Peyer's patch (tissue), 4 donors: ENCODE data around the gene STAP2. TPM values are rescaled to one million over a fixed set of nuclear protein-coding genes. Genes with fewer than 3 reads are reported as not detected.
"Not testable (repeated sequence)": the region's sequence is repeated elsewhere in the genome, so short reads cannot be mapped to it uniquely, and the experiment has no call there.

ENCODE experiments used
- DNase-seq, 3 donors: peaks; one replicate each; pipeline ENCODE4 v3.0.0-alpha.2; 2017 to 2019
- H3K27ac ChIP-seq, 4 donors: fragments of 200-600 bp; sonication (generic); one replicate each; pipeline ENCODE4 v1.5.1; 2016 to 2019
- H3K27me3 ChIP-seq, 2 donors: fragments of 200-600 bp; sonication (generic); one replicate each; pipeline ENCODE4 v1.5.1; 2019
- H3K36me3 ChIP-seq, 3 donors: fragments of 200-600 bp; sonication (generic); one replicate each; pipeline ENCODE4 v1.5.1; 2016 to 2019
- H3K4me1 ChIP-seq, 4 donors: fragments of 200-600 bp; sonication (generic); one replicate each; pipeline ENCODE4 v1.5.1; 2016 to 2019
- H3K4me3 ChIP-seq, 4 donors: fragments of 200-600 bp; sonication (generic); 1 replicate in 3 of 4; 2 replicates in 1 of 4; pipeline ENCODE4 v1.5.1; 2016 to 2019; ENCODE audit warnings: mild to moderate bottlenecking in 1 of 4
- H3K9me3 ChIP-seq, 4 donors: fragments of 200-600 bp; sonication (generic); one replicate each; pipeline ENCODE4 v1.5.1; 2016 to 2019; ENCODE audit warnings: mild to moderate bottlenecking in 1 of 4
- POLR2A ChIP-seq, 2 donors: fragments of 450-650 bp; IDR thresholded peaks; one replicate each; pipeline ENCODE4 v1.5.1; 2017; ENCODE audit warnings: antibody characterized with exemption in 2 of 2, mild to moderate bottlenecking in 2 of 2, moderate library complexity in 2 of 2
- total RNA-seq, 4 donors: library from RNA; depleted of rRNA; stranded (reverse); fragments of >200 nt; gene quantifications; one replicate each; pipeline ENCODE4 v1.1.0, GENCODE V29; 2016
- TF ChIP-seq, protein P1 (sequence below), 6 experiments: fragments of 450-650 bp in 4 of 6; fragments of 200-600 bp in 2 of 6; sonication (generic) in 1 of 6; IDR thresholded peaks; one replicate each; pipeline ENCODE4 v1.5.1; 2017 to 2019; ENCODE audit warnings: antibody characterized with exemption in 6 of 6, mild to moderate bottlenecking in 3 of 6, moderate library complexity in 1 of 6

STAP2 gene
- total RNA-seq, 4 donors from 2014 or later: 90.8 to 227 (median 134) TPM

DNA sequence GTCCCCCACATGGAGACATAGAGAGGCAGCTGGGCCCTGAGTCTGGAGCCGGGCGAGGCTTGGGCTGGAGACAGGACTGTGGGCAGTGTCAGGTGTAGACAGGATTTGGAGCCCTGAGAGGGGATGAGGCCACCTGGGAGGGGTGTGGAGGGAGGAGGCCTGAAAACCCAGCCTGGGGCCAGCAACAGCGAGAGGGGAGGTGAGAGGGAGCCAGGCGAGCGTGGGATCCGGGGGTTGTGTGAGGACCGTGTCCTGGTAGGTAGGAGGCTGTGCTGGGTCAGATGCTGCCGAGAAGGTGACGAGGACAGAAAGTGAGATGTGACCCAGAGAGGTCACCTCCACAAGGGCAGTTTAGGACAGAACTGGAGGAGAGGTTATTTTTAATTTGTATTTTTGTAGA lies 12.1 kb upstream of the STAP2 start:
- Histone ChIP-seq H3K4me3 (no peak overlapping the region), H3K27me3 (no peaks in the 10 kb centered on the region), H3K9me3 (no peaks in the 10 kb centered on the region), H3K27ac (no peak overlapping the region), H3K36me3 (peaks cover 0 to 38% (median 0%) of the 10 kb centered on the region in 3 donors), H3K4me1 (no peaks in the 10 kb centered on the region)
- no peak for TF ChIP-seq POLR2A (IDR thresholded peaks at IDR 0.05)
- TF ChIP-seq, protein P1, sequence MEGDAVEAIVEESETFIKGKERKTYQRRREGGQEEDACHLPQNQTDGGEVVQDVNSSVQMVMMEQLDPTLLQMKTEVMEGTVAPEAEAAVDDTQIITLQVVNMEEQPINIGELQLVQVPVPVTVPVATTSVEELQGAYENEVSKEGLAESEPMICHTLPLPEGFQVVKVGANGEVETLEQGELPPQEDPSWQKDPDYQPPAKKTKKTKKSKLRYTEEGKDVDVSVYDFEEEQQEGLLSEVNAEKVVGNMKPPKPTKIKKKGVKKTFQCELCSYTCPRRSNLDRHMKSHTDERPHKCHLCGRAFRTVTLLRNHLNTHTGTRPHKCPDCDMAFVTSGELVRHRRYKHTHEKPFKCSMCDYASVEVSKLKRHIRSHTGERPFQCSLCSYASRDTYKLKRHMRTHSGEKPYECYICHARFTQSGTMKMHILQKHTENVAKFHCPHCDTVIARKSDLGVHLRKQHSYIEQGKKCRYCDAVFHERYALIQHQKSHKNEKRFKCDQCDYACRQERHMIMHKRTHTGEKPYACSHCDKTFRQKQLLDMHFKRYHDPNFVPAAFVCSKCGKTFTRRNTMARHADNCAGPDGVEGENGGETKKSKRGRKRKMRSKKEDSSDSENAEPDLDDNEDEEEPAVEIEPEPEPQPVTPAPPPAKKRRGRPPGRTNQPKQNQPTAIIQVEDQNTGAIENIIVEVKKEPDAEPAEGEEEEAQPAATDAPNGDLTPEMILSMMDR (IDR thresholded peaks at IDR 0.05): no peak
- DNase-seq: no peak

DNA sequence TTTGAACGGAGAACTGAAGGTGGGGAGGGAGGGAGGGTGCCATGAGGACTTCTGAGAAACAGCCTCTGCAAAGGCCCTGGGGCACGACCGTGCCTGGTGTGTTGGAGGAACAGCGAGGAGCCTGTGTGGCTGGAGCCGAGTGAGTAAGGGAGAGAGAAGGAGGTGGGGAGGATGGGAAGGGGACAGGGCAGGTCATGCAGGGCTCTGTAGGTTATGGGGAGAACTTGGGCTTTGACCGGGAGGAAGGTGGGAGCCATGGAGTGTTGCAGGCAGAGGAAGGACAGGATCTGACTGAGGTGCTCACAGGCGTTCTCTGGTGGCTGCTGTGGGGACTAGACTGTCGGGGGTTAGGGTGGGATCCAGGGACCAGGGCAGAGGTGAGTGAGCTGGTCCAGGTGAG lies 11.5 kb upstream of the STAP2 start:
- no peak for TF ChIP-seq POLR2A (IDR thresholded peaks at IDR 0.05)
- TF ChIP-seq, protein P1 (IDR thresholded peaks at IDR 0.05): no peak
- Histone ChIP-seq H3K4me1 (peaks cover 0 to 4% (median 0%) of the 10 kb centered on the region in 4 donors), H3K9me3 (no peaks in the 10 kb centered on the region), H3K27me3 (no peaks in the 10 kb centered on the region), H3K36me3 (peaks cover 0 to 39% (median 0%) of the 10 kb centered on the region in 3 donors), H3K27ac (no peak overlapping the region), H3K4me3 (no peak overlapping the region)
- no peak for DNase-seq

DNA sequence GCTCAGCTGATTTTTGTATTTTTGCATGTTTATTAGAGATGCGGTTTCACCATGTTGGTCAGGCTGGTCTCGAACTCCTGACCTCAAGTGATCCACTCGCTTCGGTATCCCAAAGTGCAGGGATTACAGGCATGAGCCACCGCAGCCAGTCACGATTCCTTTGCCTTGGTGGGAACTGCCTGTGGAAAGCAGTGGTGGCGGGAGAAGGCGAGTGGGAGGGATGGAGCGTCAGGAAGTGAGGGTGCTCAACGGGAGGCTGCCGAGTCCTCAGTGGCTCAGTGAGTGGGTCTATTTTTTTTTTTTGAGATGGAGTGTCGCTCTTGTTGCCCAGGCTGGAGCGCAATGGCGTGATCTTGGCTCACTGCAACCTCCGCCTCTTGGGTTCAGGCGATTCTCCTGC lies 10.6 kb upstream of the STAP2 start:
- not testable (repeated sequence) for H3K27me3 ChIP-seq, H3K9me3 ChIP-seq, H3K4me3 ChIP-seq, H3K4me1 ChIP-seq, H3K27ac ChIP-seq, DNase-seq
- H3K36me3 ChIP-seq: peaks cover 0 to 34% (median 0%) of the 10 kb centered on the region in 3 donors

DNA sequence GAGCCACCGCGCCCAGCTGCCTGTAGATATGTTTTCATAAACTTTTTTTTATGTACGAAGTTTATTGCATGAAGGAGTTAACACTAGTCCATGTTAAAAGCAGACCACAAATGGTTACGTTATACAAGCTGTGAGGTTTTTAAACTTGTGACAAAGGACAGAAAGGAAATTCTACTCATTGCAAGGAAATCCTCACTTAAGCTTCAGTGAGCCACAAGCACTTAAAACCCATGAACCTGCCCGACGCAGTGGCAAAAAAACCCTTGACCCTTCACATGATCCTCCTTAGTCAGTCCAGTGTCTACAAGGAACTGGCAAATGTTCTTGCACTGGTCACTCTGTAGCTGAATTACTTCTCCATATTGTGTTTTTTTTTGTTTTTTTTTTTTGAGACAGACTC lies 8.9 kb upstream of the STAP2 start:
- no peak overlapping the region for H3K4me3 ChIP-seq
- H3K9me3 ChIP-seq: no peaks in the 10 kb centered on the region
- H3K36me3 ChIP-seq: peaks cover 0 to 29% (median 0%) of the 10 kb centered on the region in 3 donors
- TF ChIP-seq, protein P1 (IDR thresholded peaks at IDR 0.05): no peak
- TF ChIP-seq POLR2A (IDR thresholded peaks at IDR 0.05): no peak
- H3K4me1 ChIP-seq: peaks cover 0 to 13% (median 6%) of the 10 kb centered on the region in 4 donors
- DNase-seq: no peak
- no peak overlapping the region for H3K27ac ChIP-seq
- H3K27me3 ChIP-seq: no peaks in the 10 kb centered on the region

DNA sequence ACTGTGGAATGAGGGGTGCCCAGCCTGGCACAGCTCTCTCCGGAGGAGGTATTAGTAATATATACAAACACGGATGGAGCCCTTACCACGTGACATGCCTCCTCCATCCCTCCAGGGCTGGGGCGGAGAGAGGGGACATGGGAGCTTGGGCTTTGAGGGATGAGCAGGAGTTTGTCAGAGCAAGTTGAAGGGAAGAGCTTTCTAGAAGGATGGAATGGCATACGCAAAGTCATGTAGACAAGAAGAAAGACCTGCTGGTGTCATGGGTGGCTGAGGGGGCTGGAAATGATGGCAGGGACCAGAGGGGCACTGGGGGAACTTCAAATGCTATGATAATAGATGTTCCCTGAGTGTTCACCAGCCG lies 7.4 kb upstream of the STAP2 start:
- no peak for DNase-seq
- Histone ChIP-seq H3K4me1 (peaks cover 0 to 21% (median 6%) of the 10 kb centered on the region in 4 donors), H3K4me3 (no peak overlapping the region), H3K27me3 (no peaks in the 10 kb centered on the region), H3K36me3 (peaks cover 0 to 29% (median 0%) of the 10 kb centered on the region in 3 donors), H3K27ac (no peak overlapping the region), H3K9me3 (no peaks in the 10 kb centered on the region)
- no peak for TF ChIP-seq POLR2A (IDR thresholded peaks at IDR 0.05)
- TF ChIP-seq, protein P1 (IDR thresholded peaks at IDR 0.05): no peak

DNA sequence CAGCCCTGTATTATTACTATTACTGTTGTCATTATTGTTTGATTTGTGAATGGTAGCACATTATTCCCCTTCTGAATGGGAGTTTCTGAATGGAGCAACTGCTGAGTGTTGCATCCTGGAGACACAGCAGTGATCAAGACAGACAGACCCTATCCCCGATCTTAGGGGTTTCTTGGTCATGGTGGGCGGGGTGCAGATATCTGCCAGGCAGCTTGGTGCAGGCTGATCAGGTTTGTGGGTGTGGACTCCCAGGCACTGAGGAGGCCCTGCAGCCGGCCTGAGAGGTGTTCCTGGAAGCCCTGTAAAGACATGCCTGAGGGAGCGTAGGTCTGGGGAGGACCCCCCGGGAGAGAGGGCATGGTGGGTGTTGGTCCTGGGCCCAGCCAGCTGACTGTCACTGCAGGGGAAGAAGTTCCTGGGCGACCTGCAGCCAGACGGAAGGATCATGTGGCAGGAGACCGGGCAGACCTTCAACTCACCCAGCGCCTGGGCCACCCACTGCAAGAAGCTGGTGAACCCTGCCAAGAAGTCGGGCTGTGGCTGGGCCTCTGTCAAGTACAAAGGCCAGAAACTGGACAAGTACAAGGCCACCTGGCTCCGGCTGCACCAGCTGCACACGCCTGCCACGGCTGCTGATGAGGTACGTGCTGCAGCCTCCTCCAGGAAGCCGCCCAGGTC lies 6.9 kb upstream of the STAP2 start:
- H3K4me1 ChIP-seq: peaks cover 0 to 21% (median 6%) of the 10 kb centered on the region in 4 donors
- peaks cover 0 to 29% (median 0%) of the 10 kb centered on the region in 3 donors for H3K36me3 ChIP-seq
- H3K4me3 ChIP-seq: no peak overlapping the region
- H3K27ac ChIP-seq: no peak overlapping the region
- no peaks in the 10 kb centered on the region for H3K9me3 ChIP-seq
- peak in 1 of 3 donors; percentile 67 for DNase-seq
- H3K27me3 ChIP-seq: no peaks in the 10 kb centered on the region
- TF ChIP-seq POLR2A (IDR thresholded peaks at IDR 0.05): no peak
